Aorta (tissue), 5 donors: ENCODE results near the gene SSU72. TPM values are rescaled to one million over a fixed set of nuclear protein-coding genes. Genes with fewer than 3 reads are reported as not detected.
A peak's percentile ranks its signal among the peaks of the same experiment; 100 is the strongest.

Source experiments
- ATAC-seq: fragments of 200-7000 bp; cut with Tn5 transposase; one replicate; pipeline ENCODE4 v1.9.1; 2022; ENCODE audit warnings: moderate library complexity; ENCODE audit not compliant: low FRiP score
- DNase-seq, 2 donors: peaks; one replicate each; pipeline ENCODE4 v3.0.0-alpha.2; 2020
- H3K27ac ChIP-seq, 2 donors: one replicate each; pipeline ENCODE4 v1.5.1; 2013; ENCODE audit warnings: low read length in 2 of 2, mild to moderate bottlenecking in 2 of 2, moderate library complexity in 2 of 2, control low read depth in 1 of 2, inconsistent platforms in 1 of 2, low read depth in 1 of 2
- H3K27me3 ChIP-seq, 2 donors: one replicate each; pipeline ENCODE4 v1.6.1; 2013; ENCODE audit warnings: control low read depth in 1 of 2, low read length in 1 of 2, mild to moderate bottlenecking in 1 of 2, moderate library complexity in 1 of 2; ENCODE audit not compliant: insufficient read depth in 2 of 2, control insufficient read depth in 1 of 2
- H3K36me3 ChIP-seq, 2 donors: one replicate each; pipeline ENCODE4 v1.6.1; 2013; ENCODE audit warnings: control low read depth in 1 of 2, low read length in 1 of 2, mild to moderate bottlenecking in 1 of 2; ENCODE audit not compliant: insufficient read depth in 2 of 2, control insufficient read depth in 1 of 2
- H3K4me1 ChIP-seq, 2 donors: one replicate each; pipeline ENCODE4 v1.6.1; 2013; ENCODE audit warnings: low read length in 2 of 2, control low read depth in 1 of 2, mild to moderate bottlenecking in 1 of 2, moderate library complexity in 1 of 2; ENCODE audit not compliant: insufficient read depth in 2 of 2, control insufficient read depth in 1 of 2
- H3K4me3 ChIP-seq, 2 donors: one replicate each; pipeline ENCODE4 v1.5.1; 2013; ENCODE audit warnings: low read length in 2 of 2, control low read depth in 1 of 2, mild to moderate bottlenecking in 1 of 2
- H3K9me3 ChIP-seq: one replicate; pipeline ENCODE4 v1.6.1; 2013; ENCODE audit warnings: mild to moderate bottlenecking, low read length; ENCODE audit not compliant: control insufficient read depth
- WGBS, 2 donors: extraction: QIAGEN DNeasy Blood & Tissue Kit; methylation state at CpG; one replicate each; pipeline ENCODE4 v1.1.7; 2013; 5-methylcytosine and 5-hydroxymethylcytosine counted together
- intact Hi-C, 2 donors: fragments of 100-400 bp; cut with DNase I; formaldehyde crosslinking; loops; one replicate each; pipeline versions ENCODE4 v1.14.2 to v1.15.0; 2022
- polyA plus RNA-seq, 2 donors: library from polyadenylated mRNA; stranded (reverse); fragments of 200-250 nt; gene quantifications; one replicate each; pipeline ENCODE4 v1.2.3, GENCODE V29; 2013
- total RNA-seq, 2 donors: library from RNA; stranded (reverse); fragmentation: NEBNext Ultra II Directional; extraction: Animal tissue kit (Norgen Biotek cat#: 25700); gene quantifications; one replicate each; pipeline ENCODE4 v1.2.1, GENCODE V29; 2021
- donor health status: healthy with polysubstance abuse.
- donor health status: Bipolar disorder and iron deficiency.
- donor health status: DM: no; HTN: no; CAD: no.
- donor health status: DM: no; HTN: no; CAD: no.
- donor health status: DM: yes; HTN: yes; CAD: no.

SSU72 gene
- total and polyA plus RNA-seq, 4 donors: 65.0 to 92.8 (median 69.6) TPM

DNA sequence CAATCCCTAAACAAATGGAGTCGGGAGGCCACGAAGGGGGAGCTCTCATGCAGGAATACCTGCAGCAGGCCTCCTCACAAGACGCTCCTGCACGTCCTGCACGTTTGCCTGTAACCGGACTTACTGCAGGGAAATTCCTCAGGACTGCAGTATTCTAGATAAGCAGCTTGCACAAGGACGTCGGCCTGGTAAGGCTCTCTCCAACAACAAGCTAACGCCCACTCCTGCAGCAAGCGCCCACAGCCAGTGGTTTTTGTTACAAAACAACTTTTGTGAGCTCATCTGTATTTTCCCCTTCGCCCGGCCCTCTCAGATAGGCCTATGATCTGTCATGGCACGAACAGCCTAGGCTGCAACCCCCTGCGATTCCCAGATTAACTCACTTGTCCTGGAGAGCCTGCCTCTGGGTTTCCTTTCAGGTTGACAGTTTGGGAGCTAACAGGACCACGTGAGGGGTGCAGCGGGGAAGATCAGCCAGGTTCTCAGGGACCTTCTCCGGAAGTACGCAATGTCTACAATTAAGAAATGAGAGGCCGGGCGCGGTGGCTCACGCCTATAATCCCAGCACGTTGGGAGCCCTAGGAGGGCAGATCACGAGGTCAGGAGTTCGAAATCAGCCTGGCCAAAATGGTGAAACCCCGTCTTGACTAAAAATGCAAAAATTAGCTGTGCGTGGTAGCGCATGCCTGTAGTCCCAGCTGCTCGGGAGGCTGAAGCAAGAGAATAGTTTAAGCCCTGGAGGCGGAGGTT, 39.7 kb upstream of the SSU72 start:
- 4 to 7% methylated on average over 30 of the region's 30 CpGs for WGBS, 2 donors
- Histone ChIP-seq H3K9me3 (no peaks in the 10 kb centered on the region), H3K4me1 (no peaks in the 10 kb centered on the region), H3K36me3 (no peaks in the 10 kb centered on the region), H3K4me3 (peak overlapping the region; percentile 23 to 46), H3K27ac (no peak overlapping the region), H3K27me3 (no peaks in the 10 kb centered on the region)
- ATAC-seq: no peak
- intact Hi-C loops: loop anchor here in 1 of 2 donors (1.0 kb wide), 1 partner anchor 40 kb away; the partner anchor contains the start of gene SSU72
- DNase-seq: peak; percentile 67 to 80

DNA sequence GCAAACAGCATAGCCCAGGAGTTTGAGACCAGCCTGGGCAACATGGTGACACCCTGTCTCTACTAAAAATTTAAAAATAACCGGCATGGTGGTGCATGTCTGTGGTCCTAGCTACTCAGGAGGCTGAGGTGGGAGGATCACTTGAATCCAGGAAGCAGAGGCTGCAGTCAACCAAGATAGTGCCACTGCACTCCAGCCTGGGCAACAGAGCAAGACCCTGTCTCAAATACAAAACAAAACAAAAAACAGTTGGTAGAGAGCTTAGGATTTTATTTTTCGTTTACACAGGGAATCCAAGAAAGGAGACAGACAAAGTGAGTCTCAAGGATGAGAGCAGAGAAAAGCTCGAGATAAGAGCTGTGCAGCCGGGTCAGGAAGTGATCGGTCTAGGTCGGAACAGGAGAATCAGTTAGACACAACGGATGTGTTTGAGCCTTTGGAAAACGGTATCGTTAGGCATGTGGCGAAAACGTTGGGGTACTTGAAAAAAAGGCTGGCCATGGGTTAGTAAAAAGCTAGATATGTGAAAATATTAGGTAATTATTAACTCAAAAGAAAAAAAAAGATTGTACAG, 38.9 kb upstream of the SSU72 start:
- intact Hi-C loops: loop anchor here in 1 of 2 donors (1.0 kb wide), 1 partner anchor 39 kb away; the partner anchor contains the start of gene SSU72
- no peak overlapping the region for H3K27ac ChIP-seq
- no peaks in the 10 kb centered on the region for H3K4me1 ChIP-seq

GRCh38 chr1:1612104-1612400, 37.4 kb upstream of the SSU72 start:
- H3K27ac ChIP-seq: no peak overlapping the region
- H3K4me3 ChIP-seq: no peak overlapping the region
- no peaks in the 10 kb centered on the region for H3K9me3 ChIP-seq
- DNase-seq (no peak), ATAC-seq (no peak)
- H3K27me3 ChIP-seq: no peaks in the 10 kb centered on the region
- no peaks in the 10 kb centered on the region for H3K4me1 ChIP-seq
- intact Hi-C loops: no loop called here
- WGBS, 2 donors: 82 to 88% methylated on average over 3 of the region's 3 CpGs
- H3K36me3 ChIP-seq: no peaks in the 10 kb centered on the region

More for the DNA sequence above, 38.9 kb upstream of the SSU72 start:
- DNase-seq: peak in 1 of 2 donors; percentile 6
- Histone ChIP-seq H3K4me3 (no peak overlapping the region), H3K36me3 (no peaks in the 10 kb centered on the region), H3K27me3 (no peaks in the 10 kb centered on the region), H3K9me3 (no peaks in the 10 kb centered on the region)
- ATAC-seq: no peak
- WGBS, 2 donors: 69 to 74% methylated on average over 11 of the region's 11 CpGs

- no peak overlapping the region for H3K4me3 ChIP-seq
- 74% methylated on average over 9 of the region's 9 CpGs for WGBS, 2 donors
- H3K4me1 ChIP-seq: no peaks in the 10 kb centered on the region
- no peak for ATAC-seq
- H3K36me3 ChIP-seq: no peaks in the 10 kb centered on the region
- peak in 1 of 2 donors; percentile 27 for DNase-seq
- H3K27me3 ChIP-seq: no peaks in the 10 kb centered on the region
- H3K27ac ChIP-seq: peak overlapping the region in 1 of 2 donors; percentile 4
- no peaks in the 10 kb centered on the region for H3K9me3 ChIP-seq
- intact Hi-C loops: no loop called here
Observed at GRCh38 chr1:1610796-1611195, 36.1 kb upstream of the SSU72 start.

DNA sequence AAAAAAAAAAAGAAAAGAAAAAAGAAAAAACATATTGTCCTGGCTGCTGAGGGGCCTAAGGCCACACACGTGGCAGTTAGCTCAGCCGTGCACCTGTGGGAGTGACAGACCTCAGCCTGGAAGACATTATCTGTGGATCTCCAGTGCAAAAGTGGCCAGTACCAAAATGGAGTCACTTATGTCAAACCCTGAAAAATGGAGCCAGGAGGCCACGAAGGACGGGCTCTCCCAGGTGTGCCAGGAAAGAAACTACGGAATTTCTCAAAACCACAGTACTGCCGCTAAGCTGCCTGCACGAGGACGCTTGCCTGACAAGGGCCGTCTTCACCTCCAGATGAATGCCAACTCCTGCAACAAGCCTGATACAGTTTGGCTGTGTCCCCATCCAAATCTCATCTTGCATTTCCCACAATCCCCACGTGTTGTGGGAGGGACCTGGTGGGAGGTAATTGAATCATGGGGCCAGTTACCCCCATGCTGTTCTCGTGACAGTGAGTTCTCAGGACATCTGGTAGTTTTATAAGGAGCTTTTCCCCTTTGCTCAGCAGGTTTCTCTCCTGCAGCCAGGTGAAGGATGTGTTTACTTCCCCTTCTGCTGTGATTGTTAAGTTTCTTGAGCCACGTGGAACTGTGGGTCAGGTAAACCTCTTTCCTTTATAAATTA, 35.3 kb upstream of the SSU72 start:
- H3K4me3 ChIP-seq: no peak overlapping the region
- DNase-seq: peak in 1 of 2 donors; percentile 18
- H3K9me3 ChIP-seq: no peaks in the 10 kb centered on the region
- H3K36me3 ChIP-seq: no peaks in the 10 kb centered on the region
- no peaks in the 10 kb centered on the region for H3K4me1 ChIP-seq
- no peak overlapping the region for H3K27ac ChIP-seq
- 72 to 74% methylated on average over 12 of the region's 12 CpGs for WGBS, 2 donors
- H3K27me3 ChIP-seq: no peaks in the 10 kb centered on the region
- no peak for ATAC-seq
- intact Hi-C loops: no loop called here

DNA sequence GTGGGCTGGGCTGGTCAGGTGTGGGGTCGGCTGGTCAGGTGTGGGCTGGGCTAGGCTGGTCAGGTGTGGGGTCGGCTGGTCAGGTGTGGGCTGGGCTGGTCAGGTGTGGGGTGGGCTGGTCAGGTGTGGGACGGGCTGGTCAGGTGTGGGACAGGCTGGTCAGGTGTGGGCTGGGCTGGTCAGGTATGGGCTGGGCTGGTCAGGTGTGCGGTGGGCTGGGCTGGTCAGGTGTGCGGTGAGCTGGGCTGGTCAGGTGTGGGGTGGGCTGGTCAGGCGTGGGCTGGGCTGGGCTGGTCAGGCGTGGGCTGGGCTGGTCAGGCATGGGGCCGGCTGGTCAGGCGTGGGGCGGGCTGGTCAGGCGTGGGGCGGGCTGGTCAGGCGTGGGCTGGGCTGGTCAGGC, 31.6 kb upstream of the SSU72 start:
- Histone ChIP-seq H3K27ac (no peak overlapping the region), H3K4me1 (no peaks in the 10 kb centered on the region), H3K27me3 (no peaks in the 10 kb centered on the region), H3K36me3 (no peaks in the 10 kb centered on the region), H3K4me3 (no peak overlapping the region), H3K9me3 (no peaks in the 10 kb centered on the region)
- ATAC-seq (no peak), DNase-seq (no peak)
- WGBS, 2 donors: 80 to 83% methylated on average over 13 of the region's 13 CpGs
- intact Hi-C loops: no loop called here

GRCh38 chr1:1605724-1606123, 31.1 kb upstream of the SSU72 start:
- Histone ChIP-seq H3K27ac (no peak overlapping the region), H3K27me3 (no peaks in the 10 kb centered on the region), H3K4me3 (no peak overlapping the region), H3K9me3 (no peaks in the 10 kb centered on the region), H3K36me3 (no peaks in the 10 kb centered on the region), H3K4me1 (no peaks in the 10 kb centered on the region)
- ATAC-seq (no peak), DNase-seq (no peak)
- intact Hi-C loops: no loop called here
- WGBS, 2 donors: 90% methylated on average over 17 of the region's 17 CpGs

GRCh38 chr1:1605034-1605591, 30.4 kb upstream of the SSU72 start:
- DNase-seq (no peak), ATAC-seq (no peak)
- no peaks in the 10 kb centered on the region for H3K9me3 ChIP-seq
- WGBS, 2 donors: 72 to 73% methylated on average over 14 of the region's 14 CpGs
- no peak overlapping the region for H3K27ac ChIP-seq
- H3K4me1 ChIP-seq: no peaks in the 10 kb centered on the region
- no peaks in the 10 kb centered on the region for H3K36me3 ChIP-seq
- intact Hi-C loops: no loop called here
- no peaks in the 10 kb centered on the region for H3K27me3 ChIP-seq
- no peak overlapping the region for H3K4me3 ChIP-seq
